SK-N-SH (cell line): Measurements from ENCODE around the gene PARVB. TPM values are rescaled to one million over a fixed set of nuclear protein-coding genes. Genes with fewer than 3 reads are reported as not detected.

Experiments
- CTCF ChIA-PET: fragments of 300-600, 350-600 bp; formaldehyde crosslinking; extraction: SDS; loops from one replicate; lab custom pipeline; 2021; lab: Yijun Ruan, JAX
- POLR2A ChIA-PET: fragments of 350-600 bp; sonication (Branson Sonifier 250); formaldehyde crosslinking; extraction: SDS; loops from one replicate; lab custom pipeline; 2020; ENCODE audit warnings: antibody characterized with exemption, inconsistent platforms; lab: Yijun Ruan, JAX
- DNase-seq: peaks from one replicate; pipeline ENCODE4 v3.0.0; 2012
- H2AFZ ChIP-seq: fragments of 200-600 bp; sonication (generic); 2 replicates; pipeline ENCODE4 v1.8.1; 2016; ENCODE audit warnings: antibody characterized with exemption, mild to moderate bottlenecking, low read depth
- H3F3A ChIP-seq: fragments of 200-600 bp; sonication (generic); replicated peaks from 2 replicates; pipeline ENCODE3; 2016; ENCODE audit warnings: antibody characterized with exemption, mild to moderate bottlenecking; ENCODE audit not compliant: insufficient read depth
- H3K27ac ChIP-seq, 2 experiments: fragments of 200-500 bp in 1 of 2; fragments of 200-600 bp in 1 of 2; sonication (Bioruptor generic) in 1 of 2; sonication (generic), shearing (Covaris generic) in 1 of 2; 2 replicates each; pipeline versions ENCODE4 v1.5.1 to v1.6.1; 2014 to 2016; ENCODE audit warnings: low read depth in 2 of 2, inconsistent platforms in 1 of 2, low read length in 1 of 2, mild to moderate bottlenecking in 1 of 2, mixed read lengths in 1 of 2
- H3K27me3 ChIP-seq: fragments of 200-600 bp; sonication (generic), shearing (Covaris generic); 2 replicates; pipeline ENCODE4 v1.6.1; 2016; ENCODE audit warnings: mixed run types; ENCODE audit not compliant: insufficient read depth
- H3K36me3 ChIP-seq, 2 experiments: fragments of 200-500 bp in 1 of 2; fragments of 200-600 bp in 1 of 2; sonication (Bioruptor generic) in 1 of 2; sonication (generic) in 1 of 2; replicated peaks in 1 of 2; 2 replicates each; pipeline versions ENCODE3 to v1.5.1; 2014 to 2016; ENCODE audit warnings: low read length in 1 of 2, mild to moderate bottlenecking in 1 of 2; ENCODE audit not compliant: insufficient read depth in 2 of 2, control insufficient read depth in 1 of 2
- H3K4me1 ChIP-seq, 2 experiments: fragments of 200-500 bp in 1 of 2; fragments of 200-600 bp in 1 of 2; sonication (Bioruptor generic) in 1 of 2; sonication (generic), shearing (Covaris generic) in 1 of 2; 2 replicates each; pipeline versions ENCODE4 v1.5.1 to v1.6.1; 2014 to 2016; ENCODE audit warnings: low read depth in 1 of 2, low read length in 1 of 2, mixed run types in 1 of 2; ENCODE audit not compliant: insufficient read depth in 2 of 2, control insufficient read depth in 1 of 2
- H3K4me2 ChIP-seq: fragments of 200-600 bp; sonication (generic), shearing (Covaris generic); 2 replicates; pipeline ENCODE4 v1.6.1; 2017; ENCODE audit warnings: mixed run types
- H3K4me3 ChIP-seq, 2 experiments: fragments of 200-500 bp in 1 of 2; fragments of 200-600 bp in 1 of 2; sonication (Bioruptor generic) in 1 of 2; sonication (generic), shearing (Covaris generic) in 1 of 2; 2 replicates each; pipeline versions ENCODE4 v1.5.1 to v1.8.1; 2014 to 2016; ENCODE audit warnings: low read depth in 2 of 2, inconsistent platforms in 1 of 2, low read length in 1 of 2, mild to moderate bottlenecking in 1 of 2, mixed read lengths in 1 of 2, moderate library complexity in 1 of 2
- H3K79me2 ChIP-seq: fragments of 200-600 bp; sonication (generic); 2 replicates; pipeline ENCODE4 v1.8.1; 2017; ENCODE audit warnings: mild to moderate bottlenecking; ENCODE audit not compliant: insufficient read depth
- H3K9ac ChIP-seq: fragments of 200-600 bp; sonication (generic); 2 replicates; pipeline ENCODE4 v1.6.1; 2017; ENCODE audit warnings: mixed run types
- H3K9me2 ChIP-seq: fragments of 200-600 bp; sonication (generic); 2 replicates; pipeline ENCODE4 v1.6.1; 2017; ENCODE audit warnings: mixed run types
- H3K9me3 ChIP-seq: fragments of 200-600 bp; sonication (generic); 2 replicates; pipeline ENCODE4 v1.6.1; 2017; ENCODE audit warnings: mixed run types, mild to moderate bottlenecking, moderate library complexity
- H4K20me1 ChIP-seq: fragments of 200-600 bp; sonication (generic); 2 replicates; pipeline ENCODE4 v1.6.1; 2017; ENCODE audit warnings: mild to moderate bottlenecking, mixed run types; ENCODE audit not compliant: insufficient read depth
- CHD2 ChIP-seq: fragments of 150-350 bp; IDR thresholded peaks from 2 replicates; pipeline ENCODE4 v1.6.1; 2018; ENCODE audit warnings: low read length; ENCODE audit not compliant: partially characterized antibody
- ELF1 ChIP-seq: IDR thresholded peaks from 2 replicates; pipeline ENCODE4 v1.4.0; 2012
- EP300 ChIP-seq, 2 experiments: IDR thresholded peaks; 2 replicates each; pipeline versions ENCODE4 v1.4.0 to v1.6.1; 2012; ENCODE audit warnings: borderline replicate concordance in 1 of 2, low read depth in 1 of 2, low read length in 1 of 2
- FOSL2 ChIP-seq: IDR thresholded peaks from 2 replicates; pipeline ENCODE4 v1.4.0; 2012; ENCODE audit warnings: low read depth, mild to moderate bottlenecking, moderate library complexity, borderline replicate concordance
- FOXJ3 ChIP-seq: sonication (generic); formaldehyde crosslinking; IDR thresholded peaks from 2 replicates; pipeline ENCODE4 v1.5.1; 2020; ENCODE audit warnings: mild to moderate bottlenecking, missing genetic modification reagents
- FOXM1 ChIP-seq: IDR thresholded peaks from 2 replicates; pipeline ENCODE4 v1.4.0; 2012; ENCODE audit warnings: low read depth, mild to moderate bottlenecking
- GABPA ChIP-seq: IDR thresholded peaks from 2 replicates; pipeline ENCODE4 v1.4.0; 2012; ENCODE audit warnings: low read depth, mild to moderate bottlenecking
- JUND ChIP-seq: IDR thresholded peaks from 2 replicates; pipeline ENCODE4 v1.4.0; 2012
- NFIC ChIP-seq: IDR thresholded peaks from 2 replicates; pipeline ENCODE4 v1.4.0; 2012; ENCODE audit warnings: borderline replicate concordance
- POLR2AphosphoS5 ChIP-seq: IDR thresholded peaks from 2 replicates; pipeline ENCODE4 v1.6.1; 2012; ENCODE audit warnings: low read depth, low read length
- RAD21 ChIP-seq: IDR thresholded peaks from 2 replicates; pipeline ENCODE4 v1.6.1; 2012; ENCODE audit warnings: mild to moderate bottlenecking, low read length
- RFX5 ChIP-seq: IDR thresholded peaks from 2 replicates; pipeline ENCODE4 v1.6.1; 2012; ENCODE audit warnings: mild to moderate bottlenecking, improper control_type of control experiment, low read length
- RXRA ChIP-seq: IDR thresholded peaks from 2 replicates; pipeline ENCODE4 v1.4.0; 2012; ENCODE audit warnings: low read depth, mild to moderate bottlenecking, borderline replicate concordance
- SIN3A ChIP-seq: IDR thresholded peaks from 2 replicates; pipeline ENCODE4 v1.6.1; 2012; ENCODE audit warnings: low read depth, mild to moderate bottlenecking, low read length, moderate library complexity, borderline replicate concordance
- TEAD4 ChIP-seq: IDR thresholded peaks from 2 replicates; pipeline ENCODE4 v1.4.0; 2012; ENCODE audit warnings: mild to moderate bottlenecking, borderline replicate concordance; ENCODE audit not compliant: insufficient read depth
- YY1 ChIP-seq: IDR thresholded peaks from 2 replicates; pipeline ENCODE4 v1.4.0; 2012; ENCODE audit warnings: low read depth, mild to moderate bottlenecking
- WGBS: methylation state at CpG from one replicate; pipeline ENCODE4 v1.1.6; 2017; ENCODE audit warnings: low lambda C conversion rate; 5-methylcytosine and 5-hydroxymethylcytosine counted together
- polyA plus RNA-seq, 3 experiments: library from polyadenylated mRNA; depleted of rRNA; stranded (reverse); fragments of >200 nt; gene quantifications; 2 replicates each; pipeline ENCODE4 v1.2.3, GENCODE V29; 2012
- TF ChIP-seq, protein P1 (sequence below): IDR thresholded peaks from 2 replicates; pipeline ENCODE4 v1.4.0; 2012; ENCODE audit warnings: low read depth, borderline replicate concordance
- TF ChIP-seq, protein P2 (sequence below): fragments of 150-350 bp; IDR thresholded peaks from 2 replicates; pipeline ENCODE4 v1.6.1; 2017; ENCODE audit warnings: antibody characterized with exemption, low read length, low read depth, borderline replicate concordance
- TF ChIP-seq, protein P3 (sequence below): IDR thresholded peaks from 2 replicates; pipeline ENCODE4; 2012
- TF ChIP-seq, protein P4 (sequence below): IDR thresholded peaks from 2 replicates; pipeline ENCODE4 v1.4.0; 2012; ENCODE audit warnings: low read depth, borderline replicate concordance

Gene PARVB
- polyA plus RNA-seq, 1 of the 3 experiments (the other 2 are of a cell fraction), result 87.8 TPM

DNA sequence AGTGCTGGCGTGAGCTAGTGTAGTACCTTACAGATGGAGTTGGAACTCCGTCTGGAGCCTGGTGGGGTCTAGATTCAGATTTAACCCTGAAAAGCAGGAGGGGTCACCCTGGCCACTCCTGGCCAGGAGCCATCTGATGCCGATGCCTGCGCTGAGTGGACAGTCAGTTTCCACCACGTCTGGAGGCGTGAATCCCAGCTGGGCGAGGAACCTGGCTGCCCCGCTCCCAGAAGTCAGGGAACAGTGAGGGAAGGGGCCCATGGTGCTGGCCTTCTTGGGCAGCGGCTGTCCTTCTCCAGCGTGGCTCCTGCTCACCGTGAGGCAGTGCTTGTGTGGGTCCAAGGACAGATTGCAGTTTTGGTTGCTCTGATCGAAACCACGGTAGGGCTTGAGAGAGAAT lies 76.3 kb downstream of the PARVB start:
- H2AFZ ChIP-seq, result no peak overlapping the region
- H3K4me1 ChIP-seq, result no peaks in the 10 kb centered on the region
- CTCF ChIA-PET, result interaction anchor here (1.0 to 2.2 kb wide), 3 partner anchors 14 to 19 kb away, joined by 3 to 7 read pairs (median 5); no protein-coding TSS in a partner anchor
- no peak for TF ChIP-seq RAD21
- TF ChIP-seq, protein P1, sequence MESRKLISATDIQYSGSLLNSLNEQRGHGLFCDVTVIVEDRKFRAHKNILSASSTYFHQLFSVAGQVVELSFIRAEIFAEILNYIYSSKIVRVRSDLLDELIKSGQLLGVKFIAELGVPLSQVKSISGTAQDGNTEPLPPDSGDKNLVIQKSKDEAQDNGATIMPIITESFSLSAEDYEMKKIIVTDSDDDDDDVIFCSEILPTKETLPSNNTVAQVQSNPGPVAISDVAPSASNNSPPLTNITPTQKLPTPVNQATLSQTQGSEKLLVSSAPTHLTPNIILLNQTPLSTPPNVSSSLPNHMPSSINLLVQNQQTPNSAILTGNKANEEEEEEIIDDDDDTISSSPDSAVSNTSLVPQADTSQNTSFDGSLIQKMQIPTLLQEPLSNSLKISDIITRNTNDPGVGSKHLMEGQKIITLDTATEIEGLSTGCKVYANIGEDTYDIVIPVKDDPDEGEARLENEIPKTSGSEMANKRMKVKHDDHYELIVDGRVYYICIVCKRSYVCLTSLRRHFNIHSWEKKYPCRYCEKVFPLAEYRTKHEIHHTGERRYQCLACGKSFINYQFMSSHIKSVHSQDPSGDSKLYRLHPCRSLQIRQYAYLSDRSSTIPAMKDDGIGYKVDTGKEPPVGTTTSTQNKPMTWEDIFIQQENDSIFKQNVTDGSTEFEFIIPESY, result no peak
- TF ChIP-seq SIN3A, result no peak
- TF ChIP-seq JUND, result no peak
- no peak for TF ChIP-seq FOSL2
- TF ChIP-seq ELF1, result no peak
- TF ChIP-seq POLR2AphosphoS5, result no peak
- TF ChIP-seq, protein P2, sequence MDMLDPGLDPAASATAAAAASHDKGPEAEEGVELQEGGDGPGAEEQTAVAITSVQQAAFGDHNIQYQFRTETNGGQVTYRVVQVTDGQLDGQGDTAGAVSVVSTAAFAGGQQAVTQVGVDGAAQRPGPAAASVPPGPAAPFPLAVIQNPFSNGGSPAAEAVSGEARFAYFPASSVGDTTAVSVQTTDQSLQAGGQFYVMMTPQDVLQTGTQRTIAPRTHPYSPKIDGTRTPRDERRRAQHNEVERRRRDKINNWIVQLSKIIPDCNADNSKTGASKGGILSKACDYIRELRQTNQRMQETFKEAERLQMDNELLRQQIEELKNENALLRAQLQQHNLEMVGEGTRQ, result no peak
- TF ChIP-seq, protein P3, sequence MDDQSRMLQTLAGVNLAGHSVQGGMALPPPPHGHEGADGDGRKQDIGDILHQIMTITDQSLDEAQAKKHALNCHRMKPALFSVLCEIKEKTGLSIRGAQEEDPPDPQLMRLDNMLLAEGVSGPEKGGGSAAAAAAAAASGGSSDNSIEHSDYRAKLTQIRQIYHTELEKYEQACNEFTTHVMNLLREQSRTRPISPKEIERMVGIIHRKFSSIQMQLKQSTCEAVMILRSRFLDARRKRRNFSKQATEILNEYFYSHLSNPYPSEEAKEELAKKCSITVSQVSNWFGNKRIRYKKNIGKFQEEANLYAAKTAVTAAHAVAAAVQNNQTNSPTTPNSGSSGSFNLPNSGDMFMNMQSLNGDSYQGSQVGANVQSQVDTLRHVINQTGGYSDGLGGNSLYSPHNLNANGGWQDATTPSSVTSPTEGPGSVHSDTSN, result no peak
- no peak for TF ChIP-seq NFIC
- no peak for TF ChIP-seq FOXJ3 (CRISPR knock-in tag)
- no peak for TF ChIP-seq RFX5
- no peak for TF ChIP-seq RXRA
- TF ChIP-seq, protein P4, sequence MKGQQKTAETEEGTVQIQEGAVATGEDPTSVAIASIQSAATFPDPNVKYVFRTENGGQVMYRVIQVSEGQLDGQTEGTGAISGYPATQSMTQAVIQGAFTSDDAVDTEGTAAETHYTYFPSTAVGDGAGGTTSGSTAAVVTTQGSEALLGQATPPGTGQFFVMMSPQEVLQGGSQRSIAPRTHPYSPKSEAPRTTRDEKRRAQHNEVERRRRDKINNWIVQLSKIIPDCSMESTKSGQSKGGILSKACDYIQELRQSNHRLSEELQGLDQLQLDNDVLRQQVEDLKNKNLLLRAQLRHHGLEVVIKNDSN, result no peak
- no peak for TF ChIP-seq EP300 (IDR thresholded peaks at IDR 0.05; ENCODE audit: borderline replicate concordance in 1 of 2, low read depth in 1 of 2, low read length in 1 of 2)
- no peak for TF ChIP-seq FOXM1
- TF ChIP-seq GABPA, result no peak
- TF ChIP-seq YY1, result no peak
- TF ChIP-seq TEAD4, result no peak
- no peak for TF ChIP-seq CHD2
- no peaks in the 10 kb centered on the region for H3K36me3 ChIP-seq
- H3K9me2 ChIP-seq, result no peaks in the 10 kb centered on the region
- H3K79me2 ChIP-seq, result no peaks in the 10 kb centered on the region
- no peaks in the 10 kb centered on the region for H3K9me3 ChIP-seq
- no peaks in the 10 kb centered on the region for H3F3A ChIP-seq
- H3K27ac ChIP-seq, result no peak overlapping the region
- POLR2A ChIA-PET, result no interaction called here
- 96% methylated on average over 9 of the region's 13 CpGs for WGBS
- no peaks in the 10 kb centered on the region for H4K20me1 ChIP-seq
- H3K4me2 ChIP-seq, result no peak overlapping the region
- DNase-seq, result no peak
- H3K27me3 ChIP-seq, result no peaks in the 10 kb centered on the region
- H3K4me3 ChIP-seq, result no peak overlapping the region
- H3K9ac ChIP-seq, result no peak overlapping the region
